Endometrial microvascular endothelial cells (primary cell): Measurements from ENCODE around the gene HOXD3. TPM values are rescaled to one million over a fixed set of nuclear protein-coding genes. Genes with fewer than 3 reads are reported as not detected.

Experiments
- in situ Hi-C: cut with HindIII; loops from 2 replicates; pipeline ENCODE4 v1.10.0; 2017; ENCODE audit warnings: low sequenced_read_pairs, low pct_unique_long_range_greater_than_20kb; ENCODE audit errors: inconsistent ontology term
- total RNA-seq: library from RNA; depleted of rRNA; stranded (reverse); fragments of >200 nt; gene quantifications from one replicate; pipeline ENCODE4 v1.2.3, GENCODE V29; 2015; ENCODE audit errors: inconsistent ontology term

HOXD3 gene
- total RNA-seq, 1 donor from 2014 or later: 21.4 TPM

DNA sequence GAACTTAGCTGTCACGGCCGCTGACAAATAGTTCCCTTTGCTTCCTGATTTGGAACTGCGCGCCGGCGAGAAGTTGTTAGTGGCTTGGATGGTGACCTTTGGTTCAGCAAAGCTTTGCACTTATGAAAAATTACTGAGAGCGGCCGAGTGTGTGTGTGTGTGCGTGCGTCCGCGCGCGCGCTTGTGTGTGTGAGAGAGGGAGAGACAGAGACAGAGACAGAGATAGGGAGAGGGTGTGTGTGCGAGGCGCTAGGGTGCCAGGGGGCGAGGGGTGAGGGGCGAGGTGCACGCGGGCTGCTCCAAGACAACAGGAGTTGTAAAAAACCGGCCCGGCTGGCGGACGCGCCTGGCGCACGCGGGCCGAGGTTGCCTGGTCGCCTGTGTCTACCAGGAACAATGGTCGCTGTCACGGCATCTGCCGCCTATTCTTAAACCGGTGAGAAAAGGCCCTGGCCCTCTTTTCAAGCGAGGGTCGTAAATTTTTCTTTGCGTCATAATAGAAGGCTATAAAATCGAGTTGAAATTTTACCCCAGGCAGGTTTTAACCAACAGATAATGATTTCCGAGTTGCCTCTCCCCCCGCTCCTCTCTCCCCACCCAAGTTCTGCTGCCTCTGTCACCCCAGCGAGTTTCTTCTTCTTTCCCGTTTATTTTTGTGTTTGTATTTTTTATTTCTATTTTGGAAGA is 535 bp downstream of the HOXD3 start:
- in situ Hi-C loops: no loop called here

DNA sequence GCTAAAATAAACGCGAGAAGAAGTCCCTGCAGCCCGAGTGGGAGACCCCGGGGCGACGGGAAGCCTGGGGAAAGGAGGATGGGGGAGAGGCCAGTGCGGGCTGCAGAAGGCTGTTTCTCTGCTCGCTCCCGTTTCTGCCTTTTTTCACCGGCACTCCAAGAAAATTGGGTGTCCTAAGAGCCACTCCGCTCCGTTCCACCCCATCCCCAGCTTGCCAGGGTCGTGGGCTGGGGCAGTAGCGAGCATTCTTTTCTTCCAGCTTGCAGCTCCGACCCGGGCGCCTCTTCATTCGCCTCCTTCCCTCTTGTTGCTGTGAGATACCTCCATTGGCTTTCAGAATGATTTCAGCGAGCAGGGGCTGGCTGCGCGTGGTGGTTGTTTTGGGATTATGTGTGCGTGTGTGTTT is 1.1 kb downstream of the HOXD3 start:
- in situ Hi-C loops: no loop called here

GRCh38 chr2:176158855-176159662 is 2.0 kb downstream of the HOXD3 start:
- in situ Hi-C loops: no loop called here

DNA sequence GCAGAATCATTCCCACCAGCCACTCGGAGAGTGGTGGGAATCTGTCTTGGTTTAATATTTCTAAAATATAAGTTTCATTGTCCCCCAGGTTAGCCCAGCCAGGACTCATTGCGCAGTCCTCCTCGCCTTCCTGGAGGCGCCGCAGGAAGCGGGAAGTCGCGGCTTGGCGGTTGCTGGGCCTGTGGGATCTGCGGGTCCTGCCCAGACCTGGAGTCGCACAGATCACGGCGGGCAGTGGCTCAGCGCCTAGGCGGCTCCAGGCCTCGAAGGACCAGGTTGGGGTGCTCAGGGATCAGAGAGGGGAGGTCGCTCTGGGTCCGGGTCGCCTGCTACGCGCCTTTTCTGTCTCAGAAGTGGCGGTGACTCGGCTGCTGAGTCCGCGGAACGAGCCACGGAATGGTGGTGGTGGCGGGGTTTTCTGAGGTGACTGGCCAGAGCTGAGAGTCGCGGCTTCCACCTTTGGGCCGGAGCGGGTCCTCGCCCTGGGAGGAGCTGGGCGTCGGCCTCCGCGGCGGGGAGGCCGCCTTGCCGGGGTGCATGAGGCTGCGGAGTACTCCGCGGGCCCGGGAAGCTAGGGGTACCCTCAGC is 2.6 kb downstream of the HOXD3 start:
- in situ Hi-C loops: no loop called here

- in situ Hi-C loops: no loop called here
Observed at GRCh38 chr2:176160251-176160985, 3.3 kb downstream of the HOXD3 start.

DNA sequence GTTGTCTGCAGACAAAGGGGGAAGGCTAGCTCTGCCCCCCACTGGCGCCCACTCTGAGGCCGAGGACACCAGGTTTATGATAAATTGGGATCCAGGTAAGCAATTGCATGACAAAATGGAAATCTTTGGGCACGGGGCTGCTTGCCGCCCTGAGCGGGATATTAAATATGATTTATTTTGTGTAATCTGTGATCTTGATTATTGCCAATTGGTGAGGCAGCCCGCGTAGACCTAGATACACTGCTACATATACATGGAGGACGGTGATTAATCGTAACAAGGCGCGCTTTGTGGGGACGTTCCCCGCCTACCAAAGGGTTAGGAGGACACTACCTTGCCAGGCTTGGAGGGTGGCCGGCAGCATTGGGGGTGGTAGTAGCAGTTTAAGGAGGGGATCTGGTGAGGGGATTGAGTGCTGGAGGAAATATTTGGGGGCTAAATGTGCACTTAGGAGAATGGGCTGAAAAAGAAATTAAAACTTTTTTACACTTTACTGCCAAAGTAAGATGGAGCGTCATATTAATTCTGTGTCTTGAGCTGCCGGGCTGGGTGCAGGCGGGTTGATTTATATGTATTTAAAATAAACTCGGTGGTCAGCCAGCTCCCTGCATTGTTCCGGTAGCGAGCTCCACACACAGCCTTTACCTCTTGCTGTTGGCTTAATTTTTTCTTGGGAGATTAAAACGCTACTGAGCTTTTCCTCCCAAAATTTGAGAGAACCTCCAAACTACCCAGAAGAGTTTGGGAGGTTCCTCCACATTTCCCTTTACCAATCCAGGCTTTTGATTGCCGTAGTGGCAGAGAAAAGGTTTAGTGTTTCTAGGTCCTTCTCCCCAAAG is 4.1 kb downstream of the HOXD3 start:
- in situ Hi-C loops: no loop called here

DNA sequence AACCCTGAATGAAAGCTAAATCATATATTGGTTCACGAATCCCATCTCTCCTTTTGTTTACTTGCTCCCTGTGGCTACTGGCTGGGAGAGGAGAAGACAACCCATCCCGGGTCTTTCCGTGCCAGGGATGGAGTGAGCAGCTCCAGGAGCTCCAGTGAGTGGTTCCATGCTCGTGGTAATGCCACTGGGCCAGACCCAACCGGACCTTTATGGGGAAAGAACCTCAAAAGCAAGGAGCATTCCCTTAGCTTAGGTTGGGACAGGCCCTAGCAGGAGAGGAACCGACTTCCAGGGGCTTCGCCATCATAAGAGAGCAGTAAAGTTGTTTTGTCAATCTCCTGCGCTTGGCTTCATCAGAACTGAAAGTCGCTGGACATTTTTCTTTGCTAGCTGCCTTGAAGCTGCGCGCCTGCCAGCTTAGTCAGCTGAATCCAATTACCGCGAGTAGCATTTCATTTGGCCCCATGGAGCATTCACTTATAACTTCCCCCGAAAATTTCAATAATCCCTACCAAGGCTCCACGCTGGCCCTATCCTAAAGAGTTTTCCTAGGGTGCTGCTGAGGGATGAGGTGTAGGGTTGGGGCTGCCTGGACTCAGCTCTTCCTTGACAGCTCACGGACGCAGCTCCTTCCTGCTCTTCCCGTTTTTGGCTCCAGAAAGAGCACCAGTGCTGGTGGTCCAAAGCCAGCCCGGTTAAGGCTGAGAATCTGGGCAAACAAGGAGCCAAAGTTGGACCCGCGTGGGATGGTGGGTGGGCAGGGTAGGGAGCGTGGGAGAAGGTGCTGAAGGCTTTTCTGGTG is 4.9 kb downstream of the HOXD3 start:
- in situ Hi-C loops: no loop called here

GRCh38 chr2:176162911-176163671 is 6.0 kb downstream of the HOXD3 start:
- in situ Hi-C loops: no loop called here

DNA sequence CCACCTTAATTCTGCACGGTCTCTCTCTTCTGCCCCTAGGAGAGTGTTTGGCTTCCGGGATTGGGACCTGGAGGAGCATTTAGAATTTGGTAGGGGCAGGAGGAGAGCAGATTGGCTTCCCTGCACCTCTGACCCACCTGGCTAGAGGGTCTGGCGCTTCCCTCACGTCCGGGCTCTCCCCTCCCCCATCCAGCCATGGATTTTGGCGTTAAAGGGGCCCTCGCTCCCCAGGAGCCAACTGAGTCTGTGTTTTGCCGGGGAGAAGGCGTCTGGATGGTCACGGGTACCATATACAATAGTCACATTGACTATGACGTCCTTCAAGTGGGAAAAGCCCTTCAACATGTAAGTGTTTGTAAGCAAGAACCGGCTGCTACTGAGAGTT is 6.6 kb downstream of the HOXD3 start:
- in situ Hi-C loops: no loop called here

- in situ Hi-C loops: no loop called here
Observed at GRCh38 chr2:176164201-176164600, 7.1 kb downstream of the HOXD3 start.

GRCh38 chr2:176164611-176165369 is 7.7 kb downstream of the HOXD3 start:
- in situ Hi-C loops: no loop called here

GRCh38 chr2:176165370-176166050 is 8.4 kb downstream of the HOXD3 start:
- in situ Hi-C loops: no loop called here

GRCh38 chr2:176166272-176166671 is 9.2 kb downstream of the HOXD3 start:
- in situ Hi-C loops: no loop called here

- in situ Hi-C loops: no loop called here
Observed at GRCh38 chr2:176167398-176167797, 10.3 kb downstream of the HOXD3 start.

DNA sequence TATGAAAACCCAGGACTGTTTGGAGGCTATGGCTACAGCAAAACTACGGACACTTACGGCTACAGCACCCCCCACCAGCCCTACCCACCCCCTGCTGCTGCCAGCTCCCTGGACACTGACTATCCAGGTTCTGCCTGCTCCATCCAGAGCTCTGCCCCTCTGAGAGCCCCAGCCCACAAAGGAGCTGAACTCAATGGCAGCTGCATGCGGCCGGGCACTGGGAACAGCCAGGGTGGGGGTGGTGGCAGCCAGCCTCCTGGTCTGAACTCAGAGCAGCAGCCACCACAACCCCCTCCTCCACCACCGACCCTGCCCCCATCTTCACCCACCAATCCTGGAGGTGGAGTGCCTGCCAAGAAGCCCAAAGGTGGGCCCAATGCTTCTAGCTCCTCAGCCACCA is 12.1 kb downstream of the HOXD3 start:
- in situ Hi-C loops: no loop called here

DNA sequence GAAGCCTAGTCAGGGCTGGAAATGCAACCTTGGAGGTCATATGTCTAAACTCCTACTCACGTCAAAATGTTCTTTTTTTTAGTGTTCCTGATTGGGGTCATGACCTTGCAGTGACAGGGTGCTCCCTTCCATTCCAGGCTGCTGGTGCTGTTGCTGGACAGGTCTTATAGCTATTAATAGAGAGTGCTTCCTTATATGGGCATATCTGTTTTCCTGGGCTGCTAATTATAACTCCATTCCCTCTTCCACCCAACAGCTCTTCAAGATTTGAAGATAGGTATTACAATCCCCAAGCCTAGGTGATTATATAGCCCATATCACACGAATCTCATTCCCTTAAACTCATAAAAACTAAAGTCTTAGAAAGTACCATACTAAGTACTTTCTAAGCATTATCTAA is 12.6 kb downstream of the HOXD3 start:
- in situ Hi-C loops: no loop called here
